ENCODE results near the gene TXNDC17.
"Not testable (repeated sequence)": the region's sequence is repeated elsewhere in the genome, so short reads cannot be mapped to it uniquely, and the experiment has no call there.

TXNDC17 gene

GRCh38 chr17:6691546-6691945, 50.7 kb downstream of the TXNDC17 start:
- no peaks in the 10 kb centered on the region for H3K36me3 ChIP-seq (ENCODE audit: control insufficient read depth, insufficient read depth, low read length)
- no peaks in the 10 kb centered on the region for H3K9me3 ChIP-seq (ENCODE audit: control insufficient read depth, low read length)
- no peak overlapping the region for H2AFZ ChIP-seq
- H3K27ac ChIP-seq = no peak overlapping the region
- no peak overlapping the region for H3K9ac ChIP-seq
- H3K4me2 ChIP-seq (ENCODE audit: low read length) = no peak overlapping the region
- no peaks in the 10 kb centered on the region for H3K79me2 ChIP-seq
- H3K27me3 ChIP-seq (ENCODE audit: control insufficient read depth, insufficient read depth, low read length) = no peaks in the 10 kb centered on the region
- no peak for TF ChIP-seq CTCF (IDR thresholded peaks at IDR 0.05)
- H3K4me1 ChIP-seq = no peaks in the 10 kb centered on the region
- no peak overlapping the region for H3K4me3 ChIP-seq (ENCODE audit: low read depth, low read length)

GRCh38 chr17:6691958-6692357, 51.1 kb downstream of the TXNDC17 start:
- H3K9ac ChIP-seq; H3K27me3 ChIP-seq (ENCODE audit: control insufficient read depth, insufficient read depth, low read length); H3K9me3 ChIP-seq (ENCODE audit: control insufficient read depth, low read length); H3K4me3 ChIP-seq (ENCODE audit: low read depth, low read length); H2AFZ ChIP-seq; H3K36me3 ChIP-seq (ENCODE audit: control insufficient read depth, insufficient read depth, low read length); H3K27ac ChIP-seq; H3K4me1 ChIP-seq; H3K79me2 ChIP-seq; H3K4me2 ChIP-seq (ENCODE audit: low read length): not testable (repeated sequence)

Measured in parathyroid adenoma (tissue), 2 donors.